ENCODE results near the gene SLIT3.

The SLIT3 gene

DNA sequence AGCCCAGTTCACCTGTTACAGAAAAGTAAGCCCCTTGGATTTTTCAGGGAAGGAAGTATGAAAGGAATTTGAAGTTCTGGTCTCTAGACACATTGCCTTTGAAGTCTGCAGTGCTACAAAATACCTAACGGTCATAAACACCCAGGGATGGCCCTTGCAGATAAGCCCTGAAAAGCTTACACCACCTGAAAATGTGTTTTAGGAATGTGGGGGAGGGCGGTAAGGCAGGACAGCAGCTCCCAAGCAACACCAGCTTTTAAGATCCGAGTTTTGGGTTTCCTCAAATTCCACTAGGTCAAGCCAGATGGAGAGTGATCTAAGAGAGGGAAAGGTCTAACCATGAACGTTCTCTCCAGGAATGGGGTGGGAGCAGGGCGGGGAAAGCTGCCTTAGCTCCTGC lies 607.6 kb downstream of the SLIT3 start:
- TF ChIP-seq CTCF (IDR thresholded peaks at IDR 0.05; ENCODE audit: low read depth, low read length, missing control alignments) = no peak
- H3K27me3 ChIP-seq (replicated peaks) = no peaks in the 10 kb centered on the region
- DNase-seq = no peak
- no peaks in the 10 kb centered on the region for H3K36me3 ChIP-seq (replicated peaks)
- no peak overlapping the region for H3K4me3 ChIP-seq (ENCODE audit: low read depth, low read length)
- in situ Hi-C loops (cut with HindIII; ENCODE audit: low pct_ligation_motif_present, low sequenced_read_pairs) = no loop called here
- no peak overlapping the region for H3K27ac ChIP-seq

DNA sequence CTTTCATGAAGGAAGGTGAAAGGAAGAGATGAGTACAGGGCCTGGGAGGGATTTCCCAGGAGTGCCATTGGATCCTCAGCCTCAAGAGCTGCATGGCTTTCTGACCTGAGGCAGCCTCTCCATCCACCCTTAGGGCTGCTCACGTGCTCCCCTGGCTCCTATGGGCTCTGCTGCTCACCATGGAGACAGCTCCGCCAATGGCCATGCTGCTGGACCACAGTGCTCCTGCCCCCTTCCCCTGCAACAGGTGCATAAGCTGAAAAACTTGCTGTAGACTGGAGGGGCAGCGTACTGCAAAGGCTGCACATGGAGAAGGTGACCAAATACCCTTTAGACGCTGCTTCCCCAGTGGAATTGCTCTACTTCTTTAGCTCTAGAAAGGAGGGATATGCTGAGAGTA lies 609.0 kb downstream of the SLIT3 start:
- no peak overlapping the region for H3K4me3 ChIP-seq (ENCODE audit: low read depth, low read length)
- H3K27me3 ChIP-seq (replicated peaks) = no peaks in the 10 kb centered on the region
- TF ChIP-seq CTCF (IDR thresholded peaks at IDR 0.05; ENCODE audit: low read depth, low read length, missing control alignments) = no peak
- no peak overlapping the region for H3K27ac ChIP-seq
- no peaks in the 10 kb centered on the region for H3K36me3 ChIP-seq (replicated peaks)
- no peak for DNase-seq
- in situ Hi-C loops (cut with HindIII; ENCODE audit: low pct_ligation_motif_present, low sequenced_read_pairs) = no loop called here

GRCh38 chr5:168689260-168689659 lies 611.7 kb downstream of the SLIT3 start:
- Histone ChIP-seq H3K27ac (no peak overlapping the region), H3K36me3 (replicated peaks) (no peaks in the 10 kb centered on the region), H3K4me3 (ENCODE audit: low read depth, low read length) (no peak overlapping the region), H3K27me3 (replicated peaks) (no peaks in the 10 kb centered on the region)
- no peak for TF ChIP-seq CTCF (IDR thresholded peaks at IDR 0.05; ENCODE audit: low read depth, low read length, missing control alignments)
- DNase-seq = no peak
- in situ Hi-C loops (cut with HindIII; ENCODE audit: low pct_ligation_motif_present, low sequenced_read_pairs) = no loop called here

- H3K4me3 ChIP-seq (ENCODE audit: low read depth, low read length) = no peak overlapping the region
- no peak for TF ChIP-seq CTCF (IDR thresholded peaks at IDR 0.05; ENCODE audit: low read depth, low read length, missing control alignments)
- no peaks in the 10 kb centered on the region for H3K27me3 ChIP-seq (replicated peaks)
- no peak for DNase-seq
- in situ Hi-C loops (cut with HindIII; ENCODE audit: low pct_ligation_motif_present, low sequenced_read_pairs) = no loop called here
- H3K27ac ChIP-seq = no peak overlapping the region
- H3K36me3 ChIP-seq (replicated peaks) = no peaks in the 10 kb centered on the region
These were observed 614.1 kb downstream of the SLIT3 start for GRCh38 chr5:168686837-168687236.

DNA sequence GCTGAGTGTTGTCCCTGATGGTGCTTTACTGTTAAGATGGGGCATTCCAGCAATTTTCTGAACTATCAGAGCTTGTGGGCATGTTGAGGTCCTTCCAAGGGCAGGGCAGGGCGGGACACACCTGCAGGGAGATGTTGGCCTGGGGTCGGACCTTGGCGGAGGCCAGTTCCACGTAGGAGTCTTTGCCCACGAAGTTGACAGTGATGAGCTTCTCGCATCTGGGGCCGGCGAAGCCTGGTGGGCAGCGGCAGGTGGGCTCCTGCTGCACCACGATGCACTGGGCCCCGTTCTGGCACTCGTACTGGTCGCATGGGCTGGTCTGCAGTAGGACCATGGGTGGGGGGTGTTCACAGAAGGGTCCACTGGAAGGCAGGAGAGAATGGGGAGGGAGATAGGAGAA lies 615.4 kb downstream of the SLIT3 start:
- TF ChIP-seq CTCF (IDR thresholded peaks at IDR 0.05; ENCODE audit: low read depth, low read length, missing control alignments) = no peak
- in situ Hi-C loops (cut with HindIII; ENCODE audit: low pct_ligation_motif_present, low sequenced_read_pairs) = no loop called here
- no peak for DNase-seq
- no peaks in the 10 kb centered on the region for H3K36me3 ChIP-seq (replicated peaks)
- H3K27me3 ChIP-seq (replicated peaks) = no peaks in the 10 kb centered on the region
- H3K27ac ChIP-seq = no peak overlapping the region
- no peak overlapping the region for H3K4me3 ChIP-seq (ENCODE audit: low read depth, low read length)

DNA sequence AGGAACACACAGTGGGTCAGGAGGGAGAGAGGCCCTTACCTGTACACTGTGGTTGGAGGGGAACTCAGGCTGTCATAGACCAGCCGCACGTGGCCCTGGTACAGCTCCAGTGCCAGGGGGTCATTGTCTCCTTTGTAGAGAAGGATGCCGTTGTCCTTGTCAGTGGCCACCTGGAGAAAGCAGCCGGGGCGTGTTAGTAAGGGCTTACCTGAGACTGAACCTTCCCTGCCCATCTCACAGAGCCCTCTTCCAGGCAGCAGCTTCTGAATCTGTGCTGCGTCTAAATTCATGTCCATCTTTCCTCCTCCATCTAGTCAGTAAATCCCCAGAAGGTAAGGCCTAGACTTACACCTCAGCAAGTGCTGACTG lies 617.0 kb downstream of the SLIT3 start:
- in situ Hi-C loops (cut with HindIII; ENCODE audit: low pct_ligation_motif_present, low sequenced_read_pairs) = no loop called here
- Histone ChIP-seq H3K27me3 (replicated peaks) (no peaks in the 10 kb centered on the region), H3K27ac (no peak overlapping the region), H3K4me3 (ENCODE audit: low read depth, low read length) (no peak overlapping the region), H3K36me3 (replicated peaks) (no peaks in the 10 kb centered on the region)
- no peak for TF ChIP-seq CTCF (IDR thresholded peaks at IDR 0.05; ENCODE audit: low read depth, low read length, missing control alignments)
- no peak for DNase-seq
